Esophagus muscularis mucosa (tissue), 3 donors: ENCODE data around the gene CAMK2G.

Experiments used
- CTCF ChIP-seq, 3 experiments: fragments of 200-600 bp in 2 of 3; fragments of 450-650 bp in 1 of 3; sonication (generic) in 2 of 3; IDR thresholded peaks; one replicate each; pipeline ENCODE4 v1.5.1; 2017 to 2019; ENCODE audit warnings: antibody characterized with exemption in 3 of 3, mild to moderate bottlenecking in 2 of 3, moderate library complexity in 1 of 3
- POLR2A ChIP-seq: fragments of 450-650 bp; IDR thresholded peaks from one replicate; pipeline ENCODE4 v1.6.1; 2017; ENCODE audit warnings: antibody characterized with exemption, moderate library complexity, mild to moderate bottlenecking, low read depth
- POLR2AphosphoS5 ChIP-seq, 2 donors: sonication (generic); formaldehyde crosslinking; IDR thresholded peaks; one replicate each; pipeline ENCODE4 v1.6.1; 2017; ENCODE audit warnings: antibody characterized with exemption in 2 of 2

GRCh38 chr10:73890261-73890660, 15.9 kb upstream of the CAMK2G start:
- TF ChIP-seq CTCF (IDR thresholded peaks at IDR 0.05) (no peak), POLR2A (no peak), POLR2AphosphoS5 (IDR thresholded peaks at IDR 0.05) (no peak)
